DMS53 treated with DMSO at 0.1 percent for 48 hours (cell line): ENCODE measurements around the gene ROBO4.

Experiments
- DNase-seq: peaks from one replicate; lab custom pipeline; 2025; ENCODE audit not compliant: unreplicated experiment; lab: John Stamatoyannopoulos, UW

ROBO4 gene

DNA sequence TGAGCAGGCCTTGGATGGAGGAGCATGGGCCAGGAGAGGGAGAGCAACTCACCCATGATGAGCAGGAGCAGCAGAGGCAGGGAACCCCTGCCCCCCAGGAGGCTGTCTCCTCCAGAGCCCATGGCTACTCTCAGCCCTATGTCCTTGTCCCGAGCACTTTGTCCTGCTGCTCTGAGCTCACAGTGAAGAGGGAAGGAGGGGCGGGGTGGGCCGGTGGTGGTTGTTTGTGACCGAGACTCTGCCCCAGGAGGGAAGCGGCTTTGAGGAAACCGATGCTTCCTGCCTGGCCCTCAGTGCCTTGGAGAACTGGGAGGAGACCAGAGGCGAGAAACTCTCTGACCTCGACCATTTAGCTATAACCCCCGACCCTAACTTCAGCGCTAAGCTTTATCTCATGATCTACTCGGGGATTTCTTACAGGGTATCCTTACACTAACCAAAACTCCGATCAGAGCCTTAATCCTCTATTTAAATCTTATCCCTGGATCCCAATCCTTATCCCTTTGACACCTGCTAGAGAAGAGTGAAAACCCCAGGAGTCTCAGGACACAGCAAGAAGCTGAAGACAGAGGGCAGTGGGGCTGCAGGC is at the start of gene ROBO4:
Gene ROBO4 (minus strand): TSS at position 192 of the 589 bp plus-strand sequence. CDS start 70 bp downstream, at position 122.
- DNase-seq = no peak

GRCh38 chr11:124946735-124947141 is 49.1 kb upstream of the ROBO4 start:
- DNase-seq = no peak

DNA sequence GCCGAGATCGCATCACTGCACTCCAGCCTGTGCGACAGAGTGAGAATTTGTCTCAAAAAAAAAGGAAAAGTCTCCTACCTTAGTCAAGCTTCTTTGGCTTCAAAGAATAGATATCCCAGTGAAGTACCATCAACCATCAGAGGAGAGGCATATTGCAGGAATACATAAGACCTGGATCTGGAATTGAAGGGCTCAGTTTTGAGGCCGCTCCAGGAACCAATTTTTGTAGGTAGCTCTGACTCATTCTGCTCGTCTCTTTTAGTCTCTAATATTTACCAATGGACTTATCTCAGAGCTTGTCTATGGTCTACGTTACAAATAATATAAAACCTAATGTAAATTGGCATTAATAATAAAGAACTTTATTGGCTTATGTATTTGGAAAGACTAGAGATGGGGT is 48.2 kb upstream of the ROBO4 start:
- DNase-seq = no peak

DNA sequence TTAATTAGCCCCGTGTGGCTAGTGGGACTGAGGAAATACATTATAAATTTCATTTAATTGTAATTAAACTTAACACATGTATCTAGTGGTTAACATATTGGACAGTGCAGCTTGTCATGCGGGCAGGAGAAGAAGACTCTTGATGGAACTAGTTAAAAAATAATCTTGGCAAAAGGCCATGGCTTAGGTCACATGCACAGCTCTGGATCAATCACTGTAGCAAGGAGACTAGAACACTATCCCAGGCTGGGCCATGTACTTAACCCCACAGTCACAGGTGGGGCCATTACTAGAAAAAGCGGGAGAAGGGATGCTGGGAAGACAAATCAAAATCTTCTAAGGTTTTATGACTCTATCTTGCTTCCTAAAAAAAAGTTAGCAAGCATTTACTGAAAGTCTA is 46.9 kb upstream of the ROBO4 start:
- no peak for DNase-seq

DNA sequence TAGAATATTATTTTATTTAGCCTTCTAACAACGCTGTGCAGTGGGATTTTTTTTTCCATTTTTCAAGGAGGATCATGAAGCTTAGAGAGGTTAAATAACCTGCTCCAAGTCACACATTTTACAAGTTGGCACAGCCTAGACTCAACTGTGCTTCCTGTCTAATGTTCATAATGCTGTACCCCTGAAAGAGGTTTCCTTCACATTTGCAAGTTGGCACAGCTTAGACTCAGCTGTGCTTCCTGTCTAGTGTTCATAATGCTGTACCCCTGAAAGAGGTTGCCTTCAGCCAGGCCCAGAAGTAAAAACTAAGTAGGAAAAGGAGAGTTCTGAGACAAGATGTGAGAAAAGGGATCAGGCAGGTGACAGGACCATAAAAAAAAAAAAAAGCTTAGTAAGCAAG is 46.1 kb upstream of the ROBO4 start:
- DNase-seq = no peak

- no peak for DNase-seq
Observed at GRCh38 chr11:124943254-124943616, 45.6 kb upstream of the ROBO4 start.

GRCh38 chr11:124942466-124943253 is 45.0 kb upstream of the ROBO4 start:
- no peak for DNase-seq

GRCh38 chr11:124941703-124942102 is 44.0 kb upstream of the ROBO4 start:
- no peak for DNase-seq

DNA sequence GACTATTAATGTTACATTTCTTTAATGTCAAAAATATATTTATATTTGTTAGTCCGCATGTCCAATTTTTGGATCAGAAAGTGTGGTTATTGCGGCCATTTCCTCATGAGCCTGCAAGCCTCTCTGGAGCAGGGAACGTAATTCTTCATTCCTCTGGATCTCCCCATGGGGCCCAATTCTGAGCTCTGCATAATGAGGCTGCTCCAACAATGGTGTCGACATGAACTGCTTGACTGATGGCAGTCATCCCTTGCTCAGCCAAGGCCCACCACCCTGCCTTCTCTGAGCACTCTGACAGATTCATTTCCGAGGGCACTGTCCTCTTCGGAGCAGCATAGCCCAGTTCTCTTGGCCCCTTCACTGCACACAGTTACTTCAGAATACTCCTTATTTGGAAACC is 41.3 kb upstream of the ROBO4 start:
- no peak for DNase-seq

DNA sequence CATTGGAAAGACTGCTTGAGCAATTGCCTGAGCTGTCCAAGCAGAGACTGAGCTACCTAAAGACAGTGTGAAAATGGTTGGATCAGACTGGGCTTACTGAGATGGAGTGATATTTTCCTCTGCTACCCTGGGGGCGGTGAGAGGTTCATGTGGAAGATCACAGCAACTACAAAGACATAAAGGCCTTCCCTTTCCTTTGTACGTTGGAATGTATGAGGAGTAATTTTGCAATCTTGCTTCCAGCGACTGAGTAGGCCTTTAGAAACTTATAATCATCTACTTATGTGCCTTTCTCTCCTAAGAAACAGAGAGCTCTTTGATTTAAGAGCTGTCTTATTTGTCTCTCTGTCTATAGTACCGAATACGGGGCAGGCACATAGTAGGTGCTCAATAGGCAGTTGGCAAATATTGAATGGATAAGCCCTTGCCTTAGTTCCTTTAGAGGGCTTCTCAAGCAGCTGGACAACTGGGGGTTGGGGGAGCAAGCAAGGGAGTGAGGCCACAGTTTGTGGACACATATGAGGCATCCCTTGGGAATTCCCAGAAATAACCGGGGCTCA is 40.6 kb upstream of the ROBO4 start:
- no peak for DNase-seq

- no peak for DNase-seq
Observed at GRCh38 chr11:124937336-124937935, 39.8 kb upstream of the ROBO4 start.

DNA sequence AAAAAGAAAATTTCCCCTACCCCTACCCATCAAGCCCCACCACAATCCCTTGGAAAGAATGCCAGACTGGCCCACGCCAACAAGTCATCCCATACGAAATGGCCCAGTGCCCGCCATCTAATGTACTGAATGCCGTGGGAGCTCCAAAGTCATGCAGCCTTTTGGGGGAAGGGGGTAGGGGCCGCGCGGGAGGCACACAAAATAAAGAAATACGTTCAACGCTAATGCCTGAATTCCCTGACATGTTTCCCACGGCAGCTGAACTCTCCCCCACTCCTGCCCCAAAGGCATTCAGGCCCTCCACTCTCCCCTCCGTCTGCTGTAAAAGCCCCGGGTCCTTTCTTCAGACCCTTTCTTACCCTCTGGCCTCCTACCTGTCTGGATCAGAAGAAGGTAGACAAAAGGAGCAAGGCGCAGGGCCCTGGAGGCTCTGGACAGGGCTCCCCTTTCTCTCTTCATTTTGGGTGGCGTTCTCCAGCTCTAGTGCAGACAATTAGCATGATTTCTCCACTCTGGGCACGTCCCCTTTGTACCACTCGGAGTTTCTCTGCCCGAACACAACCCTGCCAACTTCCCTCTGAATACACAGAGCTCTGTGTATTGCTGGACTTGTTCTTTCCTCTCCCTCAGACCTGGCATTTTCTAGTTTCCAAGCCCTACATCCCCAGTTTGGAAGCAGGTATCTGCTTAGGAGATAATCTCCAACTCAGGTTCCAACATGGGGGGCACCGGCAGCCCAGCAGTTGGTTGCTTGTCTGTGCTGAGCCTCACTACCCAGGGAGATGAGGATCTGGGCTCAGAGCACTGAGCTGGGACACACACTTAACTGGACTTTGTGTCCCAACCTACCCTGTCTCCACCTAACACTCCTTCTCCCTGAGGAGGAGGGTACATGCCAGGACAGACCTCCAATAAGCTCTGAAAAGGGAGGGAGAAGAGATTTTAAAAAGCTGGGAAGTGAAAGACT is 38.2 kb upstream of the ROBO4 start, which contains the start of gene HEPACAM:
Gene HEPACAM (minus strand): TSS at position 500 of the 967 bp plus-strand sequence. CDS start 41 bp downstream, at position 459.
- DNase-seq = no peak

DNA sequence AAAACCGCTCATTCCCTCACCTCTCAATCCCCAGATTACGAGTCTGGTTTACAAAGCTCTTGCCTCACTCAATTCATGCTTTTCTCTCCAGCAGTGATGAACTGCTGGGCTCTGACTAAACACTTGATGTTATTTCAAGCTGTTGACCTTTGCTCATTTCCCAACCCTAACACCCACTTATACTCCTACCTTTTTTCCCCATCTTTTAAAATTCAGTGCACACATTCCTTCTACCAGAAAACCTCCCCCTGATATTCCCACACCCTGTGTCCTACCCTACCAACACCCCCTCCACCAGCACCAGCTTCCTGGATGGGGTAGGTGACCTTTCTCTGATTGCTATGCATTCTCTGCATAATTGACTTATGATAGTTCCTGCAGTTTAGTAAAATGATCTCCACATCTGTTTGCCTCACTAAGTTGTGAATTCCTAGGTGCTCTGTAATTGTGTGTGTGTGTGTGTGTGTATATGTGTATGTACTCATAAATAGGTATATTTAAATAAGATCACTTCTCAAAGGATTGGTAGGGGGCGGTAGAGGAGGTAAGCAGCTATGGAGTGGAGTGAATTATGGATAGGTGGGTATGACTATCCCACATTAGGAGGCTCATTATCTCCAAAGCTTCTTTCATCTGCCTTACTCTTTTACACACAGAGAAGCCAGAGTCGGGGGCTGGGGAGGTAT is 37.3 kb upstream of the ROBO4 start:
- peak; percentile 37 for DNase-seq

- DNase-seq = no peak
Observed at GRCh38 chr11:124930799-124931198, 33.1 kb upstream of the ROBO4 start.

- DNase-seq = no peak
Observed at GRCh38 chr11:124928942-124929665, 31.4 kb upstream of the ROBO4 start.

DNA sequence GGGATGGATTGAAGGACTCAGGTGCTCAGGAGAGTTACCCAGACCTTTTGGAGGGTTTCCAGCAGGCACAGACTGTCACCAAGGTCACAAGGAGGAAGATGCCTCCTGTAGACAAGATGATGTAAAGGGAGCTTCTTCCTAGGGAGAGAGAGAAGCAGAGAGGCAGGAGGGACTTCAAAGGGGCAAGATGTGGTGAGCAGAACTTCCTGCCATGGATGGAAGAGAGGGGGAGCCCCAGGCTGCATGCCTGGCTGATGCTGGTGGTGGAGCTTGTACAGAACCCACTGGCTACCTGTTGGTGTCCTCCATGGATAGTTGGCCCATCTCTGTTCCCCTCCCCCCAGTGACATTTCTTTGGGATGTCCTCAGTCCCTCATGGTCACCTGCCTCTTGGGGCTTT is 25.6 kb upstream of the ROBO4 start:
- no peak for DNase-seq

DNA sequence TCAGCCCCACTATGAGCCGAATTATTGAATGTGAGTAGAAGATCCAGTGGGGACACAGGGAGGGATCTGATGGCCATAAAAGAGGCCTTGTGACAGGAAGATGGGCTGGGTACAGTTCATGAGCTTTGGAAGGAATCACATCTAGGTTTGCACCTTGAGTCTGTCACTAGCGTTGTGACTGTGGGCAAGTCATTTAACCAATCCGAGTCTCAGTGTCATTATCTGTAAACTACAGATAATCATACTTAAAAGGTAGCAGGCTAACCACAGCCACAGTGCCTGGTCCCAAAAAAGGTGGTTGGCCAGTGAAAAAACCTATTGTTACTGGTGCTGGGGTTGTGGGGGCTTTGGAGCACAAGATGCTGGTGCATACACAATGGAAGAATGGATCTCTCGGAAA is 25.2 kb upstream of the ROBO4 start:
- DNase-seq = no peak

DNA sequence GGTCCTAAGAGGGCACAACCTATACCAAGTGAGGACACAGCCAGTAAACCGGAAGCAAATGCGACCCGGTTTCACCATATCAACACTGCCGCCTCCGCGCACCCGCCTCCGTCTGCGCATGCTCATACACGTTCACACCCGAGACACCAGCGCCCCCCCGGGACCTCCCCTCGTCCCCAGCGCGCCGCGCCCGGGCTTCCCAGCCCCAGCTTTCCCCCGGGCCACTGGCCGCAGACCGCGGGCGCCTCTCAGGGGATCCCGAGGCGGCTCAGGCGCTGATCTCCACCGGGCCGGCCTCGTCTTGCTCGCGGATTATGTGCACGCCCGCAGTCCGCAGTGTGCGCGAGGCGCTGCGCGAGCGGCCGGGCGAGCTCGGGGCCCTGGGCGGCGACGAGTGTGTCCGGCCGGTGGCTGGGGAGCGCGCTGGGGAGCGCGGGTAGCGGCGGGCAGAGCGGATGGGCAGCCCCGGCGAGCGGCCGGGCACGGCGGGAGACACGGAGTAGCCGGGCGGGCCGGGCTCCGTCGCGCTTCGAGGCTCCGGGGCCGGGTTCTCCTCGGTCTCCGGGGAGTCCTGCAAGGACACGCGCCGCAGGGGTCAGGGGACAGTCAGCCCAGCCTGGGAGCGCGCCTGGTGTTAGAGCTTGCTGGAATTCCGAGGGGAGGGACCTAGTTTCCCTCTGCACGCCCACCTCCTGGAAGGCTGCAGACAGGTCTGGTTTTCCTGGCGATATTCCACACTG is 23.4 kb upstream of the ROBO4 start:
- DNase-seq = peak; percentile 40

DNA sequence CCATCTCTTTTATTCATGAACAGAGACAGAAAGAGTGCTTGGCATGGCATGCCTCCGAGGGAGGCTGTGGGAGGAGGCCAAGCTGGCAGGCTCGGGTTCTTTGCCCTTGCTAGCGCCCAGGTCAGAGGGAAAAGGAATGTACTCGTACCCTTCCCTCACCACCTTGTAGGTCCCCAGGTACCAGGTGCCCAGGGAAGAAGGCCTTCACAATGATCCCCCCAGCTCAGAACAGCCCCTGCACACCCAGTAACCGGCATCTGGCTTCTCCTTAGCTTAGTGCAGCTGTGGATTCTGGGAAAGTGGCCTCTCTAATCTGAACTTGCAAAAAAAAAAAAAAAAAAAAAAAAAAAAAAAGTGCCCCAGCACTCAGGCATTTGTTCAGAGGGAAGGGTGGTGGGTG is 22.7 kb upstream of the ROBO4 start:
- DNase-seq = no peak
